ENCODE results near the gene AWAT2. TPM values are rescaled to one million over a fixed set of nuclear protein-coding genes. Genes with fewer than 3 reads are reported as not detected.

The AWAT2 gene, protein sequence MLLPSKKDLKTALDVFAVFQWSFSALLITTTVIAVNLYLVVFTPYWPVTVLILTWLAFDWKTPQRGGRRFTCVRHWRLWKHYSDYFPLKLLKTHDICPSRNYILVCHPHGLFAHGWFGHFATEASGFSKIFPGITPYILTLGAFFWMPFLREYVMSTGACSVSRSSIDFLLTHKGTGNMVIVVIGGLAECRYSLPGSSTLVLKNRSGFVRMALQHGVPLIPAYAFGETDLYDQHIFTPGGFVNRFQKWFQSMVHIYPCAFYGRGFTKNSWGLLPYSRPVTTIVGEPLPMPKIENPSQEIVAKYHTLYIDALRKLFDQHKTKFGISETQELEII
- total RNA-seq, result not detected

DNA sequence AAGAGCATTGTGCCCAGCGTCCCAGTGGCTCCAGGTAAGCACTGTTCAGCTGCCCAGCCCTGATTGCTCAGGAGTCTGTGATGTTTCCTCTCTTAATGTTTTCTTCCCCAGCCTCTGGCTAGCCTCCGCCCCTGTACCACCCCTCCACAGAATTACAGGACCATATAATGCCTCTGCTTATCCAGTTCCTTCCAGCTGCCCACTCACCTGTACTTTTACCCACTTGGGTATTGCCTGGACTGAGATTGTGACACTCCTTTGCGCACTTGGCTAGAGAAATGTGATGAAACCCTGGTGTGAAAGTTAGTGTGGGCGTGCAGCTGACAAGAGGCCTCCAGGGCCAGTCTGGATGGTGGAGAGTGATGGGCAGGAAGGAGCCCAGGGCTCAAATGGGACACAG, at the start of gene AWAT2:
Gene AWAT2 (minus strand): TSS at position 14 of the 400 bp plus-strand sequence. CDS start 6 bp downstream, at position 8.
- ChIA-PET POLR2A (no interaction called here), CTCF (no interaction called here)

DNA sequence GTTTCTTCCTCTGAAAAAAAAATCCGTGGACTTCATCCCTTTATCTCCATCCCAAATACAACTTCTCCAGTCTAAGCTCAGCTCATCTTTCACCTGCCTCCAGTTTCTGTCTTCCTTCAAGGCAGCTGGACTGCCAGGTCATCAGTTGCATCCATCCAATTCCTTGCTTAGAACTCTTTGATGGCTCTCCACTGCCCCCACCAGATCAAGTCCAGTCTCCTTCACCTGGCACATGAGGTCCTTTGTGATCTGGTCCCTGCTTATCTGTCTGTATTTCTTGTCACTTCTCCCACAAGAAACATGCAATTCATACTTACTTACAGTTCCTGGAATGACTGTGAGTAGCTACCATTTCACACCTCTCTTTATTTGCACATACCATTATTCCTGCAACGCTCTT, 46.3 kb upstream of the AWAT2 start:
- POLR2A ChIA-PET, result interaction anchor here (0.7 kb wide), 1 partner anchor 189 kb away, joined by 3 read pairs; no protein-coding TSS in a partner anchor
- CTCF ChIA-PET, result no interaction called here

DNA sequence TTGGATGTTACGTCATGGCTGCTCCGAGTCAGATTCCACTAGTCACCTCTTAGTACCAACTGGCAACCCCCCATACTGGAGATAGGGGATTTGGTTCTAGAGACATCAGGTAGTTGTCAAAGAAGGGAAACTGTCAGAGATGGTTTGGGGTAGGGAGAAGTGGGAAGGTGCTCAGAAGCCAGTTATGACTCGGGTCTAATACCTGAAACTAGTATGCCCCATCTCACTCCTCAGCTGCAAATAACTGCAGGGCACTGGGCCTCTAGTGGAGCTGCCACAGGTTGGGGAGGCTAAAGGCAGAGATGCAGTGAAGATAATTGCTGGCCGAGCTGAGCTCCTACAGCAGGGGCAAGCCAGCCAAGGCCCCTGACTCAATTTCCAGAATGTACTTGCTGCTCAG, 42.5 kb upstream of the AWAT2 start:
- POLR2A ChIA-PET, result no interaction called here
- CTCF ChIA-PET, result no interaction called here

DNA sequence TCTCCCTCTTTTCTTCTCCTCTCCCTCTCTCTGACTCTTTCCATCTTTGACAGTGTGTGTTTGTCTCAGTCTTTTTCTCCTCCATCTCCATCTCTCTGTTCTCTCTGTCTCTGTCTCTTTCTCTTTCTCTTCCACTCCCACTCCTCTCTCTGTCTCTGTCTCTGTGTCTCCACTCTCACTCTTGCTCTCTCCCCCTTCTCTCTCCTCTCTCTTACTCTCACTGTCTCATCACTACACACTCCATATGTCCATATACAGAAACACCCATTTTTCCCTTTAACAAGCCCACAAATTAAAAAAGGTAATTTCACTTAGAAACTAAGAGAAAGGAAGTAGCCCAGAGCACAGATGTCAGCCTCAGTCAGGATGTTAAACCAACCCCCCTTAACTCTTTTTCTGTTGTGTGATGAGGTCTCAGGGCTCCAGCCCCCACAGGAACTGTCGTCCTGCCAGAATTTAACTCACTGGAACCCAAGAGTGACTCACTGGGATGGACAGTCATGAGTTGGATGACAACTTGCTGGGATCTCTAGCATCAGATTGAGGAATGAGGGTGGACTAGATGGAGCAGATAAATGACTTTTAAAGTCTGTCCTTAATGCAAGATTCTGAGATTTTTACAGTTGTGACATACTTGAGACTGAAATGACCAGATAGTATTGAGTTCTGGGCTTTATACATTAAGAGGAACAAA, 40.0 kb upstream of the AWAT2 start:
- CTCF ChIA-PET, result no interaction called here
- POLR2A ChIA-PET, result no interaction called here

DNA sequence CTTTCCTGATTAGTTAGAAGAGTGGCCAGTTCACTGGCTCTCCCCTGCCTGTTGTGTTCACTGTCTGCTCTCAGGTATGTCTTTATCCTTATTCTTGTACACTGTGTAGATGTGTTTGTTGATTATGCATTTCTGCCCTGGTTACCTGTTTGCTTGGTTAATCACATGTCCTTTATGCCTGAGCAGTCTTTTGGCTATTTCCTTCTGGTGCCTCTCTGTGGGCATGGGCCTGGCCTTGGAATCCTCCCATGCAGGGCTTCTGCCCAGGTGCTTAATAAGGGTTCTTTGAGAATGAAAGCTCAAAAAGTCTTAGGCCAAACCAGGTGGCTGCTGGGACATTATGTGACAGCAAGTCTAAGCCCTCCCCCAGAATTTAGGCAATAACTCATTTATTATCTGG, 39.0 kb upstream of the AWAT2 start:
- POLR2A ChIA-PET, result no interaction called here
- CTCF ChIA-PET, result no interaction called here

DNA sequence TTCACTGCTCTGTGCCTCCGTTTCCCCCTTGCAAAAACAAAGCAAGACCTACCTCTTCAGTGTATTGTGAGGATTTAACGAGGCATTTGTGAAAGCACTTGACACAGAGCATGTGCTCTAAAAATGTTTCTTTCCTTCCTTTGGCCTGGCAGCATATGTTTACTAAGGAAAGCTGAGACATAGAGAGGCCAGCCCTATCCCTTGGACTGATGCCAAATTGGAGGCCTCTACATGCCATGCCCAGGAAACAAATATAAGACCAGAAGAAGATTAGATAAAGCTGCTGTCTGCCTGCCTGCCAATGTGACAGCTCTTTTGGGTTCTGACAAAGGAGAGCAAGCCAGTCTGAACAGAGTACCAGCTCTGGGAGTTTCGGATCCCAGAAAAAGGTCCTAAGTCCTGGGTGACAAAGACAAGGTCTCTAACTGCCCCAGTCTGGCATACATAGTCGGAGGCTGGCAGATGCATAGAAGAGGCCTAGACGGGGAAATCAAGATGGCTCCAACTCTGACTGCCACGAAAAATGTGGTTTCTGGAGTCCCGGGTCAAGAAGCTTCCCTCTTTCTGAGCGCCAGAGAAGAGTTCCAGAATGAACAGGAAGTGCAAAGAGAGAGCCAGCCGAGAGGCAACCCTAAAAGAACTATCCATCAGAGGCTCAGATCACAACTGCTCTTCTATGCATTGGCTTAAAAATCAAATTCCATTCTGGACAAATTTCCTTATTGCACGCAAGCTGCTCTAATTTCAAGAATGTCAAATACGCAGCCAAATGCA, 38.3 kb upstream of the AWAT2 start:
- CTCF ChIA-PET, result no interaction called here
- POLR2A ChIA-PET, result no interaction called here

DNA sequence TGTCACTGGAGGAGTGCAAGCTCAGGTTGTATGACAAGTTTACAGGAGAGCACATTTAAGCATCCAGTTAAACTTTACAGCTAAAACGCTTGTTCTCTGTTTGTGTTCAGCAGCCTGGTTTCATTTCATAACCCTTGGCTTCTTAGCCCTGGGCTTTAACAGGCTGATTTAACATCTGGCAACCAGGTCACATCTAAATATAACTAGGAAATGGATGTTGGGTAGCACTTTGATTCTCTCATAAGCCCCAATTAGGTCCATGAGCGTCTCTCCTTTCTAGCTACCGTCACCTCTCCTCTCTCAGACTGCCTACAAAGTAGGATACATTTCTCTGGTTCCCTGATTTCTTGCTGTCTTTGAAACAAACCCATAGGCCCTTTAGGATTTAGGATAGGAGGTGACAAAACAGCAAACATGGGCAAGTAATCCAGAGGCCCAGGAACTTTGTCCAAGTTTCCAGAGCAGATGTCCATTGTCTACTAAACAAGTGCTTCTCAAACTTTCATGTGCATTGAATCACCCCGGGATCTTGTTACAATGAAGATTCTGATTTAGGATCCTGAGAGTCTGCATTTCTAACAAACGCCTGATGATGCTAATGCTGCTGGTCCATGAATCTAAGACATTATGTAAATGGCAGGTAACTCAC, 35.0 kb upstream of the AWAT2 start:
- ChIA-PET POLR2A (no interaction called here), CTCF (no interaction called here)

DNA sequence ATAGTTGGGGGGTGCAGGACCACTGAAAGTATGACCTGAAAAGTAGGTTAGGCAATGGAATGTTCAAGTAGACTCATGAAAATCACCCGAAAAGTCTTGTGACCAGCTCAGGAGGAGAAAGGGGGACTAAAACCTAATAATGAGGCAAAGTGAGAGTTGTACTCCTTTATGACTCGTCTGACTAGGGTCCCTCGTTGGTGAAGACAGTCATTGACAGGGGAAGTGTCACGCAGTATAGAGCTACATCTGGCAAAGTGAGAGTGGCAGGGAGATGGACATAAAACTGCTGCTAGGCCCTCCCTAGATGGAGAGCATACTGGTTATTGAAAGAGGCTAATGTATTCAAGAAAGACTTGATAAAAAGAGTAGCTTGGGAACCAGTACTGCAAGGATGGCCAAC, 33.0 kb upstream of the AWAT2 start:
- ChIA-PET CTCF (no interaction called here), POLR2A (no interaction called here)

DNA sequence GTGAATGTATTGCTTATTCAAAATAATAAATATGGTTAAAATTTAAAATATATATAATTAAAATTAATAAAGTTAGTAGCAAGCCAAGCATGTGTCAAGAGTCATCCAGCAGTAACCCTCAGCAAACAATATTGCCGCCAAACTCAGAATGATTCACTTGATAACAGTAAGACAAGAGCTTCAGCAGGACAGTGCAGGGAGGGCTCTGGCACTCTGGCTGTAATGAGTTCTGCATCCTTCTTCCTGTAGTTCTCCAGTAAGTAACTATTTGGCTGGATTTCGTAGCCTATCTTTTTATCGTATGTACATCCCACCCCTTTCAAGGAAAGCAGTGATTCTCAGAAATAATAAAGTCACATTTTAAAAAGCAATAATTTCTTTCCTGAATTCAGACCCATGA, 30.1 kb upstream of the AWAT2 start:
- ChIA-PET POLR2A (no interaction called here), CTCF (no interaction called here)

DNA sequence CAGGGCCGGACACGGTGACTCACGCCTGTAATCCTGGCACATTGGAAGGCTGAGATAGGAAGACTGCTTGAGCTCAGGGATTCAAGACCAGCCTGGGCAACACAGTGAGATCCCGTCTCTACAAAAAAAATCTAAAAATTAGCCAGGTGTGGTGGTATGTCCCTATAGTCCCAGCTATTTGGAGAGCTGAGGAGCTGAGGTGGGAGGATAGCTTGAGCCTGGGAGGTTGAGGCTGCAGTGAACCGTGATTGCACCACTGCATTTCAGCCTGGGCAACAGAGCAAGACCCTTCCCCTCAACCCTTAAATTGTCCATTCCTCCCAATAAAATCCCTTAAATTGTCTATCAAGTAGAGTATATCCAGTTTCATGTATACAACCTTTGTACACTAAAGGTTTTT, 29.6 kb upstream of the AWAT2 start:
- POLR2A ChIA-PET, result no interaction called here
- CTCF ChIA-PET, result no interaction called here

DNA sequence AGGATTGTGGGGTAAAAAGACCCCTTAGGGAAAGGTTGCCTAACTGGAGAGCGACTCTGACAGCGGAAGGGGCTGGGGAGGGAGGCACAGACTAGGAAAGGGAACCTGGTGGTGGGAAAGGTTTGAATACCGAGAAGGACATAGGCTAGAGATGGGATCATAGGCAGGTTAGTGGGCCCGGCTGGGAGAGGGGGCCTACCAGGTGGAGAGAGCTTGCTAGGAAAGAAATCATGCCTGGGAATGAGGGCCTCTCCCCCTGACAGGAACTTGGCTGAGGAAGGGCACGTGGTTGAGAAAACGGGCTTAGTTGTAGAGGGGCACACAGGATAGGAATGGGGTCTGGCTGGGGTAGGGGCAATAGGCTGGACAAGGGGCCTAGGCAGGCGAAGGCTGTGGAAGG, 16.9 kb upstream of the AWAT2 start:
- CTCF ChIA-PET, result no interaction called here

DNA sequence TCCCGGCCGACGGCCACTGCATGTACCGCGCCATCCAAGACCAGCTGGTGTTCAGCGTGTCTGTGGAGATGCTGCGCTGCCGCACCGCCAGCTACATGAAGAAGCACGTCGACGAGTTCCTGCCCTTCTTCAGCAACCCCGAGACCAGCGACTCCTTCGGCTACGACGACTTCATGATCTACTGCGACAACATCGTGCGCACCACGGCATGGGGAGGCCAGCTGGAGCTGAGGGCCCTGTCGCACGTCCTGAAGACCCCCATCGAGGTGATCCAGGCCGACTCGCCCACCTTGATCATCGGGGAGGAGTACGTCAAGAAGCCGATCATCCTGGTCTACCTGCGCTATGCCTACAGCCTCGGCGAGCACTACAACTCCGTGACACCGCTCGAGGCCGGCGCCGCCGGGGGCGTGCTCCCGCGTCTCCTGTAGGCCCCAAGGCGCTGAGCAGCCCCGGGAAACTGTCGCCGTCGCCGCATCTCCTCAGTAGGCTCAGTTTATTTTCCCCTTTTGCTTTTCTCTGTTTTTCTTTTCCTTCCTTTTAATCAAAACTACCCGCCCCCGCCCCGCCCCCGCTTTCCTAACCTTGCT, 13.3 kb upstream of the AWAT2 start:
- ChIA-PET CTCF (no interaction called here), POLR2A (no interaction called here)

More for the DNA sequence above, 16.9 kb upstream of the AWAT2 start:
- POLR2A ChIA-PET, result no interaction called here

DNA sequence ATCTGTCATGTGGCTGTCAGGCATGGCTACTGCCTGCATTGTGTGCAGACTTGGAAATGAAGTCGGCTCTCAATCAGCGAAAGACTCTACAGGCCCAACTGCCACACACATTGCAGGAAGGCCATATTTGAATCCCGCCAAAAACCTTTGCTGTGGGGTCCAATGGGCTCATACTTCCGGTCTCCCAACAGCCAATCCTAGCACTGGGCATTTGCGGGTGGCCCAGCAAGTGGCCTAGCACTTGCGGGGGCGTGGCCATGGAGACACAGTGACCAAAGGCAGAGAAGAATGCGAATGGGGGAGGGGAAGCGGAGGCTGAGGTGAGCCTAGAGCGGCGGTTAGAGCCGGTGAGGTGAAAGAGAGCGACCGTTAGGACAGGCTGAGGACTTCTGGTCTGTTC, 12.3 kb upstream of the AWAT2 start, which contains the start of gene OTUD6A:
Gene OTUD6A (plus strand): TSS at position 382 of the 400 bp plus-strand sequence. CDS start 68 bp downstream, outside the sequence.
- CTCF ChIA-PET, result no interaction called here
- POLR2A ChIA-PET, result no interaction called here

DNA sequence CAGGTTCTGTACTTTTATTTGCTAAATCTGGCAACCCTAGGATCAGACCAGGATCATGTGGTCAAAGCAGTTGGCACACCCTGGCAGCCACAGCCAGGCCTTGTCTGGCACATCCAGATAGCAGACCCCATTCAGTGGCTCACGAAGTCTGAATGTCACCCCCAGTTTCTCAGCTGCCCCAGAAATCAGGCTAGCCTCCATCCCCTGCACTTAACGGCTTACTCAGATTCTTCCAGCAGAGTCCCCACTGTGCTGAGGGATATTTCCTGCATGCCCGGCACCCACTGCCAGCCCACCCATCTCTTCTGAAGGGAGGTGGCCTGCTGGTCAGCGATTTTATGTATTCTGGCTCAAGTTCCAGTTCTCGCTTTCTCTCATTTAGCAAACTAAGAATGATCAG, 4.7 kb upstream of the AWAT2 start:
- POLR2A ChIA-PET, result no interaction called here
- CTCF ChIA-PET, result no interaction called here

DNA sequence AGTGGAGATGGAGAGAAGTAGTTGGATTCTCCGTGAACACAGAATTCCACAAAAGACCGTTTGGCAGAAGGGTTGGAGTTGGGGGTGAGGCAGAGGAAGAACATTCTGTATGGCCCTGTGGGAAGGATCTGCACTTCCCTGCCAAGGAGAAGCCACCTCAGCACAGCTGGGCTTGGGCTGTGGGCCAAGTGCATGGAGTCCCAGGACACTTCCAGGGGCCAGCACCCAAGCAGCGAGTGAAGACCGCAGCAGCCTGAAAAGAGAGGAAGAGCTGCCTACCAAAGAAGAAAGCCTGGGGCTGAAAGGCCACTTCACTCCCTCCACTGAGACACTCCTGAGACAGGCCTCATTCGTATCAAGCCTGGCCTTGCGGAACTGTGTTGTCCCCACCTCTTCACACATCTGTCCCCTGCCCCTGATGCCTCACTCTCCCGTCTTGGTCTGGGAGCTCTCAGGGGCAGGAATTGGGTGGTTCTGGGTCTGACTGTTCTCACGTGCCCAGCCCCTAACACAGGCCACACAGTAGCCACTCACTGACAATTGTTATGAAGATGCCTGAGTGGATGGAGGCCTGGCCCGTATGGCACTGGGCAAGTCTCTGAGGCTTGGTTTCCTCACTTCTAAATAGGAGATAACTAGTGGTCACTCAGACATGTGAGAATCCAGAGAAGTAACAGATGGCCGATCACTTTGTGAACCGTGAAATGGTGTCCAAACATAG, 3.3 kb upstream of the AWAT2 start:
- ChIA-PET POLR2A (no interaction called here), CTCF (no interaction called here)

DNA sequence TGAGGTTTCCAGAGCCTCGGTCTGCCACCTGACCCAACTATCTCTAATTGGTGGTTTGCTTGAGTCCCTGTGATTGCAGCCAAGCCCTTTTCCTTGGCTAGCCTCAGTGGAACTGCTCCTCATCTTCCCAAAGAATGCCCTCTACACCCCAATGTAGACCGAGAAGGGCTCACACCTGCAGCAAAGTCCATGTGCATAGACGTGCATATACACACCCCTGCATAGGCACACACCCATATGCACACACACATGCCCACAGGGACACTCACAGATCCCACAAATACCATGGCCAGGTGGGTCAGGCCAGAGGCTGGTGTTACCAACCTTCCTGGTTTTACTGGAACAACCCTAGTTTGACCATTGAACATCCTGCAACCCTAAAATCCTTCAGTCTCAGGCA, 332 bp downstream of the AWAT2 start:
- CTCF ChIA-PET, result no interaction called here

DNA sequence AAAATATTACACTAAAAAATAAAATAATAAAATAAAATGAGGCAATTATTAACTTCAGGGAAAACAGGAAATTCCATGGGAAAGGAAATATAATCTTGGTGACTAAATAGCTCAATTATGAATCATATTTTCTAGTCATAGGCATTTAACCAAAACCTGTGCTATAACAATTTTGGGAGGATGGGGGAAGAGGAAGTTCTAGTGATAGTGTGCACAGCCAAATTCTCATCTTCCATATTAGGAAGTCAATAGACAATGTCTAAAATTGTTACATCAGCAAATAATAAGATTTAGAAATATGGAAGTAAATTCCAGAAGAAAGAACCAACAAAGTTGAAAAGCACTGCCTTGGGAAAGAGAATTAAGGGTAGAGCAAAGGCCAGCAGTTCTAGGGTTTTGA, 2.8 kb downstream of the AWAT2 start:
- ChIA-PET POLR2A (no interaction called here), CTCF (no interaction called here)

More for the DNA sequence above, 332 bp downstream of the AWAT2 start:
- POLR2A ChIA-PET, result no interaction called here

DNA sequence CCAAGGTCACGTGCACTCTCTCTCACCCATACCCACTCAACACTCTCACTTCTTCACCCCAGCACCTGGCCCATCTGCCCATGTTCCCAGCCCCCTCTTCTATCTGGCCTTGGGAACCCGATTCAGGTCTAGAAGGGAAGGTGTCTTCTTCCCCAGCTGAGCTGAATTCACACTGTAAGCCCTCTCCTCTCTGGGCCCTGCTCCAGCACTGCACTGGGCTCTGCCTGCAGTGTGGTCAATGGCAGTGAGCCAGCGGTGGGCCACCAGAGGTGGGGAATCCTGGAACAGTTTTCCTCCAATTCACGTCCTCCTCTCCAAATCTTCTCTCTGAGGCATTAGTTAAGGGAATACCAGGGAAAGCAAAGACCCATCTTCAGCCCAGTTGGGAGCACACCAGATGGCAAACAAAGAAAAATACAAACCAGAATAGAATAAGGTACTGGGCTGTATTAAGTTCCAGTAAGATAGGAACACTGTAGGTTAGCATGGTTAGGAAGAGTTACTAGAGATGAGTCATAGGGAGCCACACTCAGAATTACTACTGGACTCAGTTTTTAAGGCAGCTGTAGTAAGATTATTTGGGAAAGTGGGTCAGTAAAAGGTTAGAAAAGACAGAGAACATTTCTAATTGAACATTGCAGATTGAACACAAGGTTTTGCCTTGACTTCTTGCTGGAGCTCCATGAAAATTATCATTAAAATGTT, 5.0 kb downstream of the AWAT2 start:
- CTCF ChIA-PET, result no interaction called here
- POLR2A ChIA-PET, result no interaction called here

DNA sequence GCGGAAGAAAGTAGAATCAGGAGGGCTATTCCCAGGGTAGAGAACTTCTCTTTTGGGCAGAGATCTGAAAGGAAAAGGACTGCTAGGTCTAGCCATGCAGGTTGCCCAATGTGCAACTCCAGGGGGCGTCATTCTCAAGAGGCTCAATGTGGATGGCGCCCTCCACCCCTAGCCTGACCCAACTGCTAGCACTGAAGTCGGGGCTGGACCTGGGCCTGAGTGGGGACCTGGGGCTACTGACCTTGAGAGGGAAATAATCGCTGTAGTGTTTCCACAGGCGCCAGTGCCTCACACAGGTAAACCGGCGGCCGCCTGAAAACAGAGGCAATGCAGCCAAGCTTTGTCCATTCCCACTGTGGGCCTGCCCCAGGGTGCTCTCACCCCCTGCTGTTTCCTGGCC, 6.1 kb downstream of the AWAT2 start:
- ChIA-PET CTCF (no interaction called here), POLR2A (no interaction called here)

Data from activated CD8-positive, alpha-beta memory T cell treated with anti-CD3 and anti-CD28 coated beads for 36 hours (primary cell).